ENCODE results near the gene IFNAR1.

GRCh38 chr21:33401630-33401992 is 76.8 kb downstream of the IFNAR1 start:
- TF ChIP-seq, protein P1, sequence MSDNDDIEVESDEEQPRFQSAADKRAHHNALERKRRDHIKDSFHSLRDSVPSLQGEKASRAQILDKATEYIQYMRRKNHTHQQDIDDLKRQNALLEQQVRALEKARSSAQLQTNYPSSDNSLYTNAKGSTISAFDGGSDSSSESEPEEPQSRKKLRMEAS (IDR thresholded peaks at IDR 0.05), result no peak
- TF ChIP-seq RFX5 (IDR thresholded peaks at IDR 0.05; ENCODE audit: borderline replicate concordance, low read depth, low read length), result no peak
- TF ChIP-seq RAD21 (IDR thresholded peaks at IDR 0.05 in 1 of 2, conservative IDR thresholded peaks at IDR 0.05 in 1 of 2; ENCODE audit: low read depth in 2 of 2, low read length in 2 of 2), result no peak
